Kidney epithelial cell (primary cell): ENCODE measurements around the gene APLNR. TPM values are rescaled to one million over a fixed set of nuclear protein-coding genes. Genes with fewer than 3 reads are reported as not detected.

Experiments used
- DNase-seq: peaks from one replicate; pipeline ENCODE4 v3.0.0-alpha.2; 2010; ENCODE audit warnings: low read depth
- H3K27me3 ChIP-seq: 2 replicates; pipeline ENCODE4 v1.6.0; 2011; ENCODE audit warnings: low read length; ENCODE audit not compliant: control insufficient read depth, insufficient read depth
- H3K36me3 ChIP-seq: 2 replicates; pipeline ENCODE4 v1.5.1; 2011; ENCODE audit warnings: low read length; ENCODE audit not compliant: control insufficient read depth, insufficient read depth
- H3K4me3 ChIP-seq: 2 replicates; pipeline ENCODE4 v1.5.1; 2011; ENCODE audit warnings: low read depth, mild to moderate bottlenecking, control low read depth, low read length
- CTCF ChIP-seq: IDR thresholded peaks from 2 replicates; pipeline ENCODE4 v1.5.1; 2011; ENCODE audit warnings: mild to moderate bottlenecking, moderate library complexity, low read length, control low read depth, inconsistent platforms; ENCODE audit not compliant: insufficient read depth, poor library complexity, severe bottlenecking
- total RNA-seq: library from RNA; depleted of rRNA; stranded (reverse); fragments of >200 nt; gene quantifications from 2 replicates; pipeline ENCODE4 v1.2.3, GENCODE V29; 2015

The APLNR gene
- total RNA-seq, 1 donor from 2014 or later: not detected

GRCh38 chr11:57228600-57228999, 8.4 kb downstream of the APLNR start:
- Histone ChIP-seq H3K27me3 (peaks cover 10% of the 10 kb centered on the region), H3K4me3 (no peak overlapping the region), H3K36me3 (no peaks in the 10 kb centered on the region)
- no peak for TF ChIP-seq CTCF
- no peak for DNase-seq

- no peaks in the 10 kb centered on the region for H3K27me3 ChIP-seq
- TF ChIP-seq CTCF: no peak
- no peaks in the 10 kb centered on the region for H3K36me3 ChIP-seq
- no peak for DNase-seq
- H3K4me3 ChIP-seq: no peak overlapping the region
These were observed 12.5 kb downstream of the APLNR start for GRCh38 chr11:57224537-57224936.

GRCh38 chr11:57224128-57224527, 12.9 kb downstream of the APLNR start:
- H3K4me3 ChIP-seq: no peak overlapping the region
- H3K36me3 ChIP-seq: no peaks in the 10 kb centered on the region
- no peak for TF ChIP-seq CTCF
- H3K27me3 ChIP-seq: no peaks in the 10 kb centered on the region
- no peak for DNase-seq

DNA sequence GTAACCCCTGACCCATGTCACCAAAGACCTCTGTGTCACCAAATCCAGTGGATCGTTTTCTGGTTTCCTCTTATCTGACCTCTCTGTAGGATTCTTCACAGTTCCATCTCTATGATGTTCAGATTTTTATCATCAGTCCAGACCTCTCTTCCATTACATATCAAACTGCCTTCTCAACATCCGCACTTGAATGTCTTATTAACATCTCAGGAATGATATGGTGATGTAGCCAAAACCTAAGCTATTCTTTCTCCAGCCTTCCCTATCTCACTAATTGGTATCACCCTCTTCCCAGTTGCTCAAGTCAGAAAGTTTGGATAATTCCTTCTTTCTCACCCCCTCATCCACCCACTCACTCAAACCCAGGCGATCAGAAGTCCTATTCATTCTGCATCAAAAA, 13.4 kb downstream of the APLNR start:
- no peak for TF ChIP-seq CTCF
- H3K27me3 ChIP-seq: no peaks in the 10 kb centered on the region
- no peak for DNase-seq
- no peaks in the 10 kb centered on the region for H3K36me3 ChIP-seq
- no peak overlapping the region for H3K4me3 ChIP-seq

DNA sequence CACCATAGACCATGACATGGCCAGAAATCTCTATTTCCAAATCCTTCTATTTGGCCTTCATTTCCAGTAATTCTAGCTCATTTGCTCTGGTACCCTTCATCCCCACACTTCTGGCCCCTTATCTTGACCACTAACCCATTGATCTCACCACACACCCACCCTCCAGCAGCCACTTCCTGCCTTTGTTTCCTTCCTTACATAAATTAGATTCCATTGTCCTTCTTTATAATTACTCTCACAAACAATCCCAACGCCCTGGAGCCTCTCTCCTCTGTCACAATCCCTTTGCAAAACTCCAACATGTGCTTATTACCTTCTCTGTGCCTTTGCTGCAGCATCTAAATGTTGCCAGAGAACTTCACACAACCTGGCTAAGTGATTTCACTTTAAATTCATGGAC, 14.8 kb downstream of the APLNR start:
- Histone ChIP-seq H3K36me3 (no peaks in the 10 kb centered on the region), H3K4me3 (no peak overlapping the region), H3K27me3 (no peaks in the 10 kb centered on the region)
- no peak for TF ChIP-seq CTCF
- no peak for DNase-seq

GRCh38 chr11:57219021-57219627, 17.9 kb downstream of the APLNR start:
- Histone ChIP-seq H3K36me3 (no peaks in the 10 kb centered on the region), H3K4me3 (no peak overlapping the region), H3K27me3 (no peaks in the 10 kb centered on the region)
- TF ChIP-seq CTCF: no peak
- no peak for DNase-seq
